Measurements from ENCODE around the gene ITPRIPL2. TPM values are rescaled to one million over a fixed set of nuclear protein-coding genes. Genes with fewer than 3 reads are reported as not detected.

Gene ITPRIPL2
- total RNA-seq, 1 experiment from 2014 or later: 26.7 TPM

DNA sequence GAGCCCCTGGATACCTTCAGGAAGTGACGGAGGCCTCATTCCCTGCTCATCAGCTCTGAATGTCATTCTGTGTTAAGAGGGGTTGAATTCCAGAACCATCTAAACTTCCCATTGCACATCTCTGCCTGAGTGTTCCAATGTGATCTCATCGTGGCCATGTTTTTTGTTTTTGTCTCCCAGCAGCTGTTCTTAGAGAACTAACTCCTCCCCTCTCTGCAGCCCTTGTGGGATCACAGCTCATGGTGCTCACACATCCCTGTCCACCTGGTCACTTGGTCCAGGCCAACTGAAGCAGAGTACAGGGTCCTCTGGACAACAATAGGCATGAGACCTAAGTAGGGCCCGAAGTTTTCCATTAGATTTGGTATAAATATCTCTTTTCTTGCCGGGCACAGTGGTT is 48.3 kb downstream of the ITPRIPL2 start:
- DNase-seq (ENCODE audit: low read depth, low spot score): no peak
- in situ Hi-C loops (cut with HindIII; ENCODE audit: low pct_unique_long_range_greater_than_20kb, low sequenced_read_pairs): no loop called here

DNA sequence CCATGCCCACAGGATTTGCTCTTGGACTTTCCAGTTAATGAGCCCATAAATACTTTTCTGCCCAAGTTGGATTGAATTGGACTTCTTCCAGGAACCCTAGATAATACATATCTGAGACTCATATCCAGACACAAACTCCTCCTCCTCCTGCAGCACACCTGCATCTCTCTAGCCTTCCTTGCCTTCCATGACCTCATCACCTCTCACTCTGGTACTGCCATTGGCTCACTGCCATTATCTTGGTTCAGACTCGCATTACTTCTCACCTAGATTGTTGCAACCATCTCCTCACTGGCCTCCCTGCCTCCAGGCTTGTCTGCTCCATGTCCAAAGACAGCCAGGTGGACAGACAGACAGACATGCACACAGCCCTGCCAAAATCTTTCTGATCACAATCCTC is 49.5 kb downstream of the ITPRIPL2 start:
- in situ Hi-C loops (cut with HindIII; ENCODE audit: low pct_unique_long_range_greater_than_20kb, low sequenced_read_pairs): no loop called here

DNA sequence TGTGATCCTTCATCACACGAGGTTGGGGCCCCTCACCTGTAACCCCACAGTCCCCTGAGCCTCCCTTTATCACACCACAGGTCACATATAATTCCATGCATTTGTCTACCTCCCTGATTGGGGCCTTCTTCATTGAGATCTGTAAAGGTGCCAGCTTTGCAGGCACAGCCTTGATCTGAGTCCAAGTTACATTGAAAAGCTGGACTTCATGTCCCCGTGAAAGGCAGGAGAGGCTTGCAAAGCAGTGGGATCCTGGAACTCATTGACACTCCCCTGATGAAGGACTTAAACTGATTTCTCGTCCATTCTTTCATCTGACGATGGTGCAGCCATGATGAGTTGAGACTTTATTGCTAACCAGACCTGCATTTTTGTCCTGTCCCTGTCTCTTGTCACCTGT is 50.5 kb downstream of the ITPRIPL2 start:
- in situ Hi-C loops (cut with HindIII; ENCODE audit: low pct_unique_long_range_greater_than_20kb, low sequenced_read_pairs): no loop called here
- no peak for DNase-seq (ENCODE audit: low read depth, low spot score)

More for the DNA sequence above, 49.5 kb downstream of the ITPRIPL2 start:
- DNase-seq (ENCODE audit: low read depth, low spot score): no peak

DNA sequence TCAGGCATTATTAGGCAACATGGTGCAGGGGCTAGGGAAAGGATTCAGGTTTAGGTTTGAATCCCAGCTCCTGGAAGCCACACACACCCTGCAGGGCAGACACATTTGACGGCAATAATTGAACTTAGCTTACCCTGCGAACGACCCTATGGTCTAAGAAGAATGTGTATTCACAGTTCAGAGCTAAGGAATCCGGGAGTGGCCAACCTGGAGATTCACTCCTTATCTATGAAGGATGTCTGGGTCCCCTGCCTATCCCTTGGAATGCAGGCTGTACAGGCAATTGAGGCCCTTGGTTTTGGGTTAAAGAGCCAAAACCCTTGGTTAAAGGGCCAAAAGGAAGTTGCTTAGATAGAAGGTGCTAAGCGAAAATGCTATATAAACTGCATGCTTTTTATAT is 51.3 kb downstream of the ITPRIPL2 start:
- in situ Hi-C loops (cut with HindIII; ENCODE audit: low pct_unique_long_range_greater_than_20kb, low sequenced_read_pairs): no loop called here
- no peak for DNase-seq (ENCODE audit: low read depth, low spot score)

DNA sequence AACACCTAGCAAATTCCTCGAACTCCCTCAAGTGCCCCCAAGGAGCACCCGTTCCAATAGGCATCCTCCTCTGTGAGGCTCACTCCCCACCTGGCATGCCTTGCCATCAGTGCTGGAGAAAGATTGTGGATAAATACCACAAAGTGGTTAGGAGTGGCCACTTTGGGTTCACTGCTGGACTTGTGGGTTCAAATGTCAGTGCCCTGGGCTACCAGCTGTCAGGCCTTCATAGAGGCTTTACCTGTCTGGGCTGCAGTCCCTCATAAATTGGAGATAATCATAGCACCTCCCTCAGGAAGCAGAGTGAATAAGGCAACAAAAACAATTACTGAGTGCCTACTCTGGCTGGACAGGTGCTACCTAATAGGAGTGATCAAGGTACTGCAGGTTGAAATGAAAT is 52.7 kb downstream of the ITPRIPL2 start:
- in situ Hi-C loops (cut with HindIII; ENCODE audit: low pct_unique_long_range_greater_than_20kb, low sequenced_read_pairs): no loop called here
- no peak for DNase-seq (ENCODE audit: low read depth, low spot score)

DNA sequence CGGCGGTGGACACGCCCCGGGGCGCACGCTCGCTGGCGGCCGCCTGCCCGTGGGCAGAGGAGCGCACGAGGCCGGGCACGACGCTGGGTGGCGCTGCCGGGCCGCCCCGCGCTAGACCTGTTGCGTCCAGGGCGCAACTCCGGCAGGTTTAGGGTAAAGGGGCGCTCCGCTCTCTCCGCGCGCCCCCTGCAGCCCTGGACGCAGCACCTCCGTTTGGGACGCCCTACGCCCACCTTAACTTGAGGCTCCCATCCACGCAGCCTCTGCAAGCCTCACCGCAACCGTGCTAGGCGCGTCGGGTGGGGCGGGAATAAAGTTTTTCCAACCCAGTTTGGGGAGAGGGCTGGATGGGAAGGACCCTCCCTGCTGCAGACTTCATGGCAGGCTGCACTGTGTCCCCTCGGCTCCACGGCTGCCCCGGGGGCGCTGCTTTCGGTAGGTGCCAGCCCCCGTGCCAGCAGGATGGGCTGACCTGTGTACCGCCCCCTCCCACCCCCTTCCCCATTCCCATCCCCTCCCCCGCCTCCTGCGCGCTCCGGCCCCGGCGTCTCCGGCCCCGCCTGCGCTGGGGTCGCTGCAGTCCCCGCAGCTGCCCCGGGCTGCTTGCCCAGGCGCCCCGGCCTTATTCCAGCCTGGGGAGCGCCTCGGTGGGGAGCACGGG is 54.1 kb downstream of the ITPRIPL2 start, which contains the start of gene SYT17:
SYT17 (plus strand) TSS at position 531 of the 661 bp plus-strand sequence. CDS start 407 bp downstream, outside the sequence.
- in situ Hi-C loops (cut with HindIII; ENCODE audit: low pct_unique_long_range_greater_than_20kb, low sequenced_read_pairs): no loop called here

DNA sequence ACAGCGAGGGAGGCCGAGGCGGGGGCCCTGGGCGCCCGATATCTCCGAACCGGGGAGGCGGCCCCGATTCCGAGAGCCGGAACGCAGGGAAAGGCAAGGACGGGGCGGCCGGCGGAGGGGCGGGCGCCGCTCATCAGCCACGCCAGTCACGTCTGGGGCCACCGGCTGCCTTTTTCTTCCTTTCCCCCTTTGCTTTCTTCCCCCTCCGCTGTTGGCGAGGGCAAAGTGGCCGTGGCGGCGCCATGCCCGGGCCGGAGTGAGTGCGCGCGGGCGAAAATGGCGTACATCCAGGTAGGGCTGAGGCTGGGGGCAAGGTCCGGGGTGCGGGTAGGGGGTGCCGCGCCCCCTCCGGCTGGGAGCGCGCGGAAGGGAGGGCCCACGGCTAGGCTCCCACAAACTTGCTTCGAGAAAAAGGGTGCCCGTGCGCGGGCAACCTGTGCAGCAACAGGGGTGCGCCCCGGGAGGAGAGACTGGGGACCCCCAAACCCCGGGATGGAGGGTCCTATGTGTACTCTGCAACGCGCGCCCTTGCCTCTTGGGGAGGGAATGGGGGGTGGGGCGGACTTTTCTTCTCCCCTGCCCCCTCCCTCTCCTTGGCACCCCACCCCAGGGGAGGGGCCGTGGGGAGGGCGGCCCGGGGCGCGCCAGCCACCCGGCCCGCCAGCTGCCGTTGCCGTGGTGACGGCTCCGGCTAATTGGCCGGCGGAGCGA is 54.8 kb downstream of the ITPRIPL2 start:
- in situ Hi-C loops (cut with HindIII; ENCODE audit: low pct_unique_long_range_greater_than_20kb, low sequenced_read_pairs): no loop called here
- peak; percentile 13 for DNase-seq (ENCODE audit: low read depth, low spot score)

More for the DNA sequence above, 54.1 kb downstream of the ITPRIPL2 start, which contains the start of gene SYT17:
- DNase-seq (ENCODE audit: low read depth, low spot score): peak; percentile 81

DNA sequence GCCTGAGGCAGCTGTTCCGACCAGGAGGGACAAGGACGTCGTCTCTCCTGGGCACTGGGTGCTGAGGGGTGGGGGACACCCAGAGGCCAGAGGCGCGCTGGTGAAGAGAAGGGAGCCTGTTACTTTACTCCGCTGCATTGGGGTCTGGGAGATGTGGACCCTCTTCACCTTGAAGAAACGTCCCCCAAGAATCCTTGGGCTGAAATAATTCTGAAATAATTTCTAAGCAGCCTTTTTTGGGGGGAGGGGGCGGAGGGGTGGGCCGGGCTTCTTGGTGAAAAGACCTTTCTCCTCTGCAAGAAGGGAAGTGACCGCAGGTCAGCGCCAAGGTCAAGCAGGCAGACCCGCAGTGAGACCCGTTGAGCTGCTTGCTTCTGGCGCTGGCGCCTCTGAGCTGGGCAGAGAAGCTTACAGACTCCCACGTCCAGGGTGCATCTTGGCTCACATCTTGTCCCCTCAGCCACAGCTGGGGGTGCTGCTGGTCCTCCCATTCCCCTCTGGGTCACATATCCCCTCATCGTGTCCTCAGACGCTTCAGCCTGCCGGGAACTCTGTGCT is 55.4 kb downstream of the ITPRIPL2 start:
- in situ Hi-C loops (cut with HindIII; ENCODE audit: low pct_unique_long_range_greater_than_20kb, low sequenced_read_pairs): no loop called here

DNA sequence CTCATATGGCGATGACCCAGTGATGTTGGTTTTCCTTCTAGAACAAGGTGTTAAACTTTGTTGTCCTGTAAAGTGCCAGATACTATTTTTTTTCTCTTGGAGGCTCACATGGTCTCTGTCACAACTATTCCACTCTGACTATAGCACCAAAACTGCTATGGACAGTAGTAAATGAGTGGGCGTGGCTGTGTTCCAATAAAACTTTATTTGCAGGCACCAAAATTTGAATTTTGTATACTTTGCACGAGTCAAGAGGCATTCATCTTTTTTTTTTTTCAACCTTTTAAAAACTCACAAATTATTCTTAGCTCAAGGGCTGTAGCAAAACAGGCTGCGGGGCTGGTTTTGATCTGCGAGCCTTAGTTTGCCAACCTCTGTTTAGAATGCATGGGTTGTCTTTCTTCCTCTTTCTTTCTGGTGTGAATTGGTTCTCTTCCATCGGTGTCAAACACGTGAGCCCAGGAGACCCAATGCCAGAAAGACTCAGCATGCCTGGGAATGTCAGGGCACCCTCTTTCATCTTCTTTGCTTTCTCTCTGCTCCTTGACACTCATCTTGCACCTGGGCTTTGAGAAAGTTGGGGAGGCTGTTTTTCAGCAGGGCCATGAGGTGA is 56.4 kb downstream of the ITPRIPL2 start:
- no peak for DNase-seq (ENCODE audit: low read depth, low spot score)
- in situ Hi-C loops (cut with HindIII; ENCODE audit: low pct_unique_long_range_greater_than_20kb, low sequenced_read_pairs): no loop called here

More for the DNA sequence above, 55.4 kb downstream of the ITPRIPL2 start:
- no peak for DNase-seq (ENCODE audit: low read depth, low spot score)

Other genes with a start within 250 kb of the ITPRIPL2 start
- 21.8 and 22.3 TPM in 2 replicates for gene SMG1, start 187.6 kb upstream of the ITPRIPL2 start, total RNA-seq (2014; rRNA removed; shearing (Covaris generic))
- gene TMC7, start 130.0 kb upstream of the ITPRIPL2 start, total RNA-seq (2014; rRNA removed; shearing (Covaris generic)): 1.0 and 1.5 TPM in 2 replicates
- gene COQ7, start 46.4 kb upstream of the ITPRIPL2 start, total RNA-seq (2014; rRNA removed; shearing (Covaris generic)): 23.4 and 26.4 TPM in 2 replicates
- gene SYT17, start 54.3 kb downstream of the ITPRIPL2 start, total RNA-seq (2014; rRNA removed; shearing (Covaris generic)): 17.3 and 18.5 TPM in 2 replicates
- not detected in 2 replicates for gene CLEC19A, start 171.8 kb downstream of the ITPRIPL2 start, total RNA-seq (2014; rRNA removed; shearing (Covaris generic))

Measured in SK-MEL-5 (cell line).